GM21619 (cell line): Measurements from ENCODE around the gene CD59.
"Not testable (repeated sequence)": the region's sequence is repeated elsewhere in the genome, so short reads cannot be mapped to it uniquely, and the experiment has no call there.

Source experiments
- ATAC-seq: cut with Tn5 transposase; IDR thresholded peaks from one replicate; pipeline ENCODE4 v1.9.1; 2021; ENCODE audit not compliant: unreplicated experiment

CD59 gene

GRCh38 chr11:33716243-33716642 lies 20.0 kb downstream of the CD59 start:
- no peak for ATAC-seq

- ATAC-seq = no peak
Measured at GRCh38 chr11:33713856-33714398, 22.3 kb downstream of the CD59 start.

DNA sequence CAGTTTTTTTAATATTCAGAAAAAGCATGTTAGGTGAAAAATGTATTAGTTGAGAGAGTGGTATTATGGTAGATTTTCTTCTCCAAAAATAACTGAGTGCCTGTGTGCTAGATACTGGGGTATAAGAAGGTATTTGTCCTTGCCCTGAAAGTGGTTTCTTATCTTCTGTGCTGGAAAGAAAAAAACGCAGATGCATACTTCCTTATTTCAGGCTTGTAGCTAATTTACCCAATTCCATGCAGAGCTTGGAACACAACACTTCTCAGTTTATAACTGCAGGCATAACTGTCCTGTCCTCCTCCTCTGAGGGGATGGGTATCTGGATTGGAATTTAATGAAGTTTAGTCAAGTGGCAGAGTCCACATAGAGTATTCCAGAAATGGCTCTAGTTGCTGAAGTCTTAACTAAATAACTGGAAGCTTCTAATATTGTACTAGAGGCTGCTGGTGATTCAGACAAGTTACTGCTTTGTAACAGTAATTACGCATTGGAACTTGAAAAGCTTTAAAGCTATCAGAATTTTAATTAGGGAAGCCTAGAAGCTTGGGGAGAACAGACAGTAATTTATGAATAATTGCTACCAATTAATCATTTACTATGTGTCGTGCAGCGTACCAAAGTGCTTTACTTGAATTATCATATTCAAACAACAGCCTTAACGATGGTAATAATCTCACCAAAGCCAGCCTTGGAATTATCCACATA lies 22.9 kb downstream of the CD59 start:
- no peak for ATAC-seq

DNA sequence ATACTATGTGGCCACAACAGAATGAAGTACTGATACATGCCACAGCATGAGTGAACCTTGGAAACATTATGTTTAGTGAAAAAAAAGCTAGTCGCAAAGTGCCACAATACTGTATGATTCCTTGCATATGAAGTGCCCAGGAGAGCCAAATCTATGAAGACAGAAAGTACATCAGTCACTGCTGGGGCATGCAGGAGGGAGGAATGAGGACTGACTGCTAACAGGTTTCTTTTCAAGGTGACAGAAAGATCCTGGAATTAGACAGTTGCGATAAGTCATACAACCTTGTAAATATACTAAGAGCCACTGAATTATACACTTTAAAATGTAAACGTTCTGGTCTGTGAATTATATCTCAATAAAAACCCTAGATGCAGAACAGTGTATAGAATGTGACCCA lies 23.8 kb downstream of the CD59 start:
- ATAC-seq = no peak

DNA sequence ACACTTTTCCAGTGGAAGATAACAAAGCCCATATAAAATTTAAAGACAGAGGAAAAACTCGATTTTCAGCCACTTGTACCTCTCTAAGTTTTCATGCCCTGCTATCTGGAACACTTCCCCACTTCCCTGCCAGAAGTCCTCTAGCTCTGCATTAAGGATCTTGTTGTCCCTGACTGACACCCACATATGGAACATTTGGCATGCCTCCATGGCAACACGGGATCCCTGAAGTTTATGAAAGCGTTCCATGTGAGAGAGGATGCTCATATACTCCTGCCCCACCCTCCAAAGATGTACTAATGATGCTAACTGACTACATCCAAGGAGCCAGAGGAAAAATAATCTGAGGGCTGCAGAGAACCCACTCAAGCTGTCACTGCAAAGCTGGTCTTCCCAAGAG lies 26.8 kb downstream of the CD59 start:
- ATAC-seq = no peak

DNA sequence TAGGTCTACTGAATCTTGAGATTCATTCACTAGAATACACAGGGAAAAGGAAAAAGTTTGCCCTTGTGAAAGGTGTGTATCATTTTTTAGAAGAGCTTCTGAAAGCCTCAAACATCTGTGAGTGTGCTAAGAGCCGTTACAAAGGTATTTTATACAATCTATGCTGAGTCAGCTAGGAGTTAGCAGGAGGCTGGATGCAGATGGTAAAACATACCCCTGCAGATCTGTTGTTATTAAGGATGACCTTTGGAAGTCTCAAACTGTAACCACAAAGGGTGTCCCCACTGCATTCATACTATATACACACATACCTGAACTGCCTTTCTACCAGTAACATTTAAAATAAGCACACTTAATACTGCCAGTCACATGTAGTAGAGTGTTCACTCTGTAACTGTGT lies 27.2 kb downstream of the CD59 start:
- no peak for ATAC-seq

- ATAC-seq = not testable (repeated sequence)
Measured at GRCh38 chr11:33707831-33708230, 28.4 kb downstream of the CD59 start.

DNA sequence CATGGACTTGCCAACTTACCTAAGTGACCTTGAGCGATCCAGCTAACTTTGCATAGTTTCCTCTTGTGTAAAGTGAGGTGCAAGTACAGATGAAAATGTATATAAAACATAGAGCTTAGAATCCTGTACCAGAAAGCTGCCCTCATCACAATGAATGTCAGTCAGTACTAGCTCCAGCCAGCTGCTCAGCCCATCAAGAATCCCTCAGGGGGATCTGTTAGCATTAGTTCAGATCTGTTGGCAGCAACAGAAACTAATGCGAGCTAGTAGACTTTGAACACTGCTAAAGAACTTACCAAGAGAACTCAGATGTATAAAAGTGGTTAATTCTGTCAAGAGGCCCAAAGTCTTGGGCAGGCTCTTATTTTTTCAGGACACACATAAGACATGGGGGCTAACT lies 29.3 kb downstream of the CD59 start:
- no peak for ATAC-seq

DNA sequence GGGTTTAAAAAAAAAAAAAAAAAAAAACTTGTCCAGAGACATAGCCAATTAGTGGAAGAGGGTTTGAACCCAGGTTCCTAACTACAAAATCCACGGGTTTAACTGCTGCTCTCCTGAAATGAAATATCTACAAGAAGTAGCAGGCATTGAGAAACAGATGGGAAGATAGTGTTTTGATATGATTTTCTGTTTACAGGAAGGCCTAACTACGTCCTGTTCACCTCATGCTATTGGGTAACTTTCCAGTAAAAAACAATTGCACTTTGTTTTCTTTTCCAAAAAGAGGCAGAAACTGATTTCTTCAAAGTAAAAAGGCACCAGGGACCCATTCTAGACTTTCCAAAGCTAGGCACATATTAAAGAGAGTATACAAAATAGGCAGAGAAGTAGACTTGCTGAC lies 29.7 kb downstream of the CD59 start:
- ATAC-seq = no peak

- ATAC-seq = no peak
Measured at GRCh38 chr11:33704240-33705002, 31.8 kb downstream of the CD59 start.

DNA sequence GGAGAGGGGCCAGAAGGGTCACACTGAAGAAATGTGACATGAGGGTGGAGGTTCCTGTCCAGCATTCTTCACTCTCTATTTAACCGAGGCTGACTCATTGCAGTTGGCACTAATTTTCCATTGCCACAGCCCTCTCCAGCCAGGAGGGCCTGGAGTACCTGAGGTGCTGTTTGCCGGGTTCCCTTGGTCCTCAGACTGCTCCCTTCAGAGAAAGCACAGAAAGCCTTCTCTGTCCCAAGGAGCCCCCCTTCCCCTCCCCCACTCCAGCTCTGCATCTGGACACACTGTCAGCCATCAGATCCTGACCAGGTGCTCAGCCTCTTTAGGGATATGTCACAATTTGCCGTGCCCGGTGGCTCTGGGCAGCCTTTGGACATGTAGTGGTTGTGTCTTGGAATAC lies 32.4 kb downstream of the CD59 start:
- ATAC-seq = no peak

GRCh38 chr11:33703234-33703633 lies 33.0 kb downstream of the CD59 start:
- no peak for ATAC-seq

- no peak for ATAC-seq
Measured at GRCh38 chr11:33701302-33702230, 34.7 kb downstream of the CD59 start.

GRCh38 chr11:33700502-33701271 lies 35.5 kb downstream of the CD59 start, which contains the start of gene C11orf91:
Gene C11orf91, minus strand, starts transcription at chr11:33700826. Its CDS starts 86 bp downstream, at chr11:33700740.
- peak; percentile 89 for ATAC-seq

DNA sequence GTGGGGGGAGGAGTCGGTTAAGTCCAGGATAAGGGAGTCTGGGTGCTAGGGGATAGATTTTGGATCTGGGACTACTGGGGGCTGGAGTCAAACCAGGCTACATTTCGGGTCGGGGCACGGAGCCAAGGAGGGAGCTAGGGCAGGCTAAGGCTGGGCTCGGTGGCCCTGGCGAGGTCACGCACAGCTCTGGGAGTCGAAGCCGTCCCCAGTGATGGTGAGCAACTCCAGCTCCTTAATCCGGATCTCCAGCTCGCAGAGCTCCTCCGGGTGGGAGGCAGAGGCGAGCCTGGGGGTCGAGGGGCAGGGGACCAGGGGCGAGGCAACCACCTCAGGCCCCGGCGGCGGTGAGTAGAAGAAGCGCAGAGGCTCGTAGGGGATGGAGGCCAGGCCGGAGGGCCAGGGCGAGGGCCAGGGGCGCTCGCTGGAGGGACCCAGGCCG lies 36.1 kb downstream of the CD59 start:
- no peak for ATAC-seq

GRCh38 chr11:33699515-33700062 lies 36.6 kb downstream of the CD59 start:
- ATAC-seq = no peak

DNA sequence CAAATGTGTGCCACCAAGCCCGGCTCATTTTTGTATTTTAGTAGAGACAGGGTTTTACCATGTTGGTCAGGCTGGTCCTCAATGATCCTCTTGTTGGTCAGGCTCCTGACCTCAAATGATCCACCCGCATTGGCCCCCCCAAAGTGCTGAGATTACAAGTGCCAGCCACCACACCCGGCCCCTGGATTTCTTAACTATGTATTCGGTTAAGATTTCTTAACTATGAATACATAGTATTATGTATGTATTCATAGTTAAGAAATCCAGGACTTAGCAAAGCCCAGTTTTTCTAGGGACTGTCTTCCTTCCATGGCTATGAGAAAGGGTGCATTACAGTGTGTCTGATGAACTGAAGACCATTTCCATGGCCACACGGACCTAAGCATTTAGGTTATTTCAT lies 37.3 kb downstream of the CD59 start:
- ATAC-seq = no peak

DNA sequence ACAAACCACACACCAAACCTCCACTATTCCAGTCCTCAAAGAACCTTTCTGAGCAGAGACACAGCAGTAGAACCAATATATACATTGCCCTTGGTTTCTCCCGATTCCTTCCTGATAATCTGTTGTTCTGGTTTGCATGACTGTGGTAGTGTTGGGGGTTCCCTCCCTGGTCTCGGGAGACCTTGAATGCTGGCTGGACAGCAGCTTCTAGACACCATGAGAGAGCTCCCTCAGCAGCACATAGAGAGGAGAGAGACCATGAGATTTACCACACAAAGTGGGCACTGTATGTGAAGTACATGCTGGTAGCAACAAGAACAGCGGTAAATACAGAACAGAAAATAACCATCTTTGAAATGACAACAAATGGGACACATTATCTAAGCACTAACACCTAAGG lies 38.2 kb downstream of the CD59 start:
- no peak for ATAC-seq

- no peak for ATAC-seq
Measured at GRCh38 chr11:33696931-33697638, 39.1 kb downstream of the CD59 start.
